Kidney epithelial cell (primary cell): ENCODE results near the gene TBC1D14. TPM values are rescaled to one million over a fixed set of nuclear protein-coding genes. Genes with fewer than 3 reads are reported as not detected.

Source experiments
- DNase-seq: peaks from one replicate; pipeline ENCODE4 v3.0.0-alpha.2; 2010; ENCODE audit warnings: low read depth
- H3K27me3 ChIP-seq: 2 replicates; pipeline ENCODE4 v1.6.0; 2011; ENCODE audit warnings: low read length; ENCODE audit not compliant: control insufficient read depth, insufficient read depth
- H3K36me3 ChIP-seq: 2 replicates; pipeline ENCODE4 v1.5.1; 2011; ENCODE audit warnings: low read length; ENCODE audit not compliant: control insufficient read depth, insufficient read depth
- H3K4me3 ChIP-seq: 2 replicates; pipeline ENCODE4 v1.5.1; 2011; ENCODE audit warnings: low read depth, mild to moderate bottlenecking, control low read depth, low read length
- CTCF ChIP-seq: IDR thresholded peaks from 2 replicates; pipeline ENCODE4 v1.5.1; 2011; ENCODE audit warnings: mild to moderate bottlenecking, moderate library complexity, low read length, control low read depth, inconsistent platforms; ENCODE audit not compliant: insufficient read depth, poor library complexity, severe bottlenecking
- total RNA-seq: library from RNA; depleted of rRNA; stranded (reverse); fragments of >200 nt; gene quantifications from 2 replicates; pipeline ENCODE4 v1.2.3, GENCODE V29; 2015

TBC1D14 gene
- total RNA-seq, 1 donor from 2014 or later: 52.8 TPM

GRCh38 chr4:6956434-6957147 is 47.0 kb downstream of the TBC1D14 start:
- H3K36me3 ChIP-seq: no peaks in the 10 kb centered on the region
- no peak for TF ChIP-seq CTCF
- no peaks in the 10 kb centered on the region for H3K27me3 ChIP-seq
- no peak for DNase-seq
- H3K4me3 ChIP-seq: no peak overlapping the region

GRCh38 chr4:6957148-6957520 is 47.5 kb downstream of the TBC1D14 start:
- no peak for TF ChIP-seq CTCF
- H3K4me3 ChIP-seq: no peak overlapping the region
- no peaks in the 10 kb centered on the region for H3K36me3 ChIP-seq
- no peaks in the 10 kb centered on the region for H3K27me3 ChIP-seq
- no peak for DNase-seq

GRCh38 chr4:6957994-6958393 is 48.4 kb downstream of the TBC1D14 start:
- Histone ChIP-seq H3K4me3 (no peak overlapping the region), H3K36me3 (no peaks in the 10 kb centered on the region), H3K27me3 (no peaks in the 10 kb centered on the region)
- DNase-seq: no peak
- no peak for TF ChIP-seq CTCF

GRCh38 chr4:6959261-6959660 is 49.6 kb downstream of the TBC1D14 start:
- no peak overlapping the region for H3K4me3 ChIP-seq
- TF ChIP-seq CTCF: no peak
- no peaks in the 10 kb centered on the region for H3K27me3 ChIP-seq
- H3K36me3 ChIP-seq: no peaks in the 10 kb centered on the region
- no peak for DNase-seq

- DNase-seq: no peak
- no peaks in the 10 kb centered on the region for H3K36me3 ChIP-seq
- H3K4me3 ChIP-seq: no peak overlapping the region
- TF ChIP-seq CTCF: no peak
- H3K27me3 ChIP-seq: no peaks in the 10 kb centered on the region
Observed at GRCh38 chr4:6960154-6960553, 50.5 kb downstream of the TBC1D14 start.
